Heart left ventricle (tissue), 13 donors: Measurements from ENCODE around the gene SOCS6.

Source experiments
- POLR2A ChIP-seq, 2 donors: fragments of 450-650 bp; IDR thresholded peaks; one replicate each; pipeline ENCODE4 v1.6.1; 2017; ENCODE audit warnings: antibody characterized with exemption in 2 of 2, mild to moderate bottlenecking in 2 of 2, moderate library complexity in 2 of 2
- TF ChIP-seq, protein P1 (sequence below), 12 donors: fragments of 200-600 bp; sonication (generic) in 4 of 12; IDR thresholded peaks; one replicate each; pipeline versions ENCODE4 v1.5.0 to v1.8.0; 2018 to 2022; ENCODE audit warnings: antibody characterized with exemption in 12 of 12, mild to moderate bottlenecking in 5 of 12
- donor health status: ischemic (EF 13 %, LVEDD 7.1; RV severe dilation, severe dysfunction).
- donor health status: DM: no; HTN: yes; CAD: no.
- donor health status: DM: no; HTN: no; CAD: no.
- donor health status: ischemic (EF 25% LVEDD 6.9; RV normal size, moderate dysfunction).
- donor health status: ischemic (EF 25% LVEDD 5.7; RV mildly dilated, moderate dysfunction).
- donor health status: ischemic (EF 35%, LVEDD 5.7; RV mildly dilated, moderate dysfunction).
- donor health status: nonischemic (EF 11% LVEDD 7.7; RV severe dilation, severe dysfunction).
- donor health status: DM: yes; HTN: yes; CAD: no.
- donor health status: PGD.
- donor health status: ischemic (EF 29% LVEDD 5.4; RV normal size, mild dysfunction).
- donor health status: nonischemic (EF 23%, LVEDD 6.1; RV moderate dilation, normal function).

- TF ChIP-seq, protein P1, sequence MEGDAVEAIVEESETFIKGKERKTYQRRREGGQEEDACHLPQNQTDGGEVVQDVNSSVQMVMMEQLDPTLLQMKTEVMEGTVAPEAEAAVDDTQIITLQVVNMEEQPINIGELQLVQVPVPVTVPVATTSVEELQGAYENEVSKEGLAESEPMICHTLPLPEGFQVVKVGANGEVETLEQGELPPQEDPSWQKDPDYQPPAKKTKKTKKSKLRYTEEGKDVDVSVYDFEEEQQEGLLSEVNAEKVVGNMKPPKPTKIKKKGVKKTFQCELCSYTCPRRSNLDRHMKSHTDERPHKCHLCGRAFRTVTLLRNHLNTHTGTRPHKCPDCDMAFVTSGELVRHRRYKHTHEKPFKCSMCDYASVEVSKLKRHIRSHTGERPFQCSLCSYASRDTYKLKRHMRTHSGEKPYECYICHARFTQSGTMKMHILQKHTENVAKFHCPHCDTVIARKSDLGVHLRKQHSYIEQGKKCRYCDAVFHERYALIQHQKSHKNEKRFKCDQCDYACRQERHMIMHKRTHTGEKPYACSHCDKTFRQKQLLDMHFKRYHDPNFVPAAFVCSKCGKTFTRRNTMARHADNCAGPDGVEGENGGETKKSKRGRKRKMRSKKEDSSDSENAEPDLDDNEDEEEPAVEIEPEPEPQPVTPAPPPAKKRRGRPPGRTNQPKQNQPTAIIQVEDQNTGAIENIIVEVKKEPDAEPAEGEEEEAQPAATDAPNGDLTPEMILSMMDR (IDR thresholded peaks at IDR 0.05) = no peak
- TF ChIP-seq POLR2A (IDR thresholded peaks at IDR 0.05) = no peak
These were observed 50.0 kb downstream of the SOCS6 start for GRCh38 chr18:70338890-70339289.
